ENCODE results near the gene HMX2.

Gene HMX2

GRCh38 chr10:123139521-123140163, 8.3 kb upstream of the HMX2 start:
- DNase-seq: peak; percentile 26

GRCh38 chr10:123140164-123140982, 7.6 kb upstream of the HMX2 start:
- peak; percentile 23 for DNase-seq

- no peak for DNase-seq
Observed at GRCh38 chr10:123140983-123141390, 6.9 kb upstream of the HMX2 start.

- no peak for DNase-seq
Observed at GRCh38 chr10:123141791-123142700, 5.9 kb upstream of the HMX2 start.

GRCh38 chr10:123142701-123143161, 5.2 kb upstream of the HMX2 start:
- no peak for DNase-seq

GRCh38 chr10:123143162-123143824, 4.6 kb upstream of the HMX2 start:
- no peak for DNase-seq

- DNase-seq: no peak
Observed at GRCh38 chr10:123143825-123144168, 4.1 kb upstream of the HMX2 start.

- DNase-seq: peak; percentile 32
Observed at GRCh38 chr10:123144697-123145541, 3.0 kb upstream of the HMX2 start.

GRCh38 chr10:123145542-123146012, 2.4 kb upstream of the HMX2 start:
- DNase-seq: no peak

GRCh38 chr10:123146013-123146893, 1.7 kb upstream of the HMX2 start:
- DNase-seq: peak; percentile 53

GRCh38 chr10:123146894-123147634, 872 bp upstream of the HMX2 start:
- DNase-seq: no peak

- DNase-seq: peak; percentile 57
Observed at GRCh38 chr10:123148414-123149161, 652 bp downstream of the HMX2 start.

- DNase-seq: peak; percentile 60
Observed at GRCh38 chr10:123149162-123149567, 1.2 kb downstream of the HMX2 start.

- DNase-seq: peak; percentile 79
Observed at GRCh38 chr10:123149568-123150270, 1.8 kb downstream of the HMX2 start.

GRCh38 chr10:123150271-123150985, 2.5 kb downstream of the HMX2 start:
- DNase-seq: peak; percentile 72

- peak; percentile 85 for DNase-seq
Observed at GRCh38 chr10:123150986-123151736, 3.2 kb downstream of the HMX2 start.

- no peak for DNase-seq
Observed at GRCh38 chr10:123151737-123152135, 3.8 kb downstream of the HMX2 start.
